Midbrain (tissue), 1 donor: ENCODE measurements around the gene GPD2.
A peak's percentile ranks its signal among the peaks of the same experiment; 100 is the strongest.
"Not testable (repeated sequence)": the region's sequence is repeated elsewhere in the genome, so short reads cannot be mapped to it uniquely, and the experiment has no call there.

Source experiments
- DNase-seq: peaks from one replicate; lab custom pipeline; 2025; lab: John Stamatoyannopoulos, UW

GPD2 gene

GRCh38 chr2:156476021-156476849, 40.1 kb downstream of the GPD2 start:
- peak; percentile 68 for DNase-seq

GRCh38 chr2:156476850-156477206, 40.6 kb downstream of the GPD2 start:
- DNase-seq, result no peak

GRCh38 chr2:156480376-156480775, 44.2 kb downstream of the GPD2 start:
- no peak for DNase-seq

- DNase-seq, result no peak
Observed at GRCh38 chr2:156481312-156481711, 45.1 kb downstream of the GPD2 start.

- DNase-seq, result no peak
Observed at GRCh38 chr2:156483741-156484173, 47.6 kb downstream of the GPD2 start.

- no peak for DNase-seq
Observed at GRCh38 chr2:156486147-156486546, 50.0 kb downstream of the GPD2 start.

GRCh38 chr2:156486614-156487013, 50.4 kb downstream of the GPD2 start:
- DNase-seq, result no peak

- DNase-seq, result no peak
Observed at GRCh38 chr2:156489195-156489594, 53.0 kb downstream of the GPD2 start.

- DNase-seq, result no peak
Observed at GRCh38 chr2:156489750-156490465, 53.7 kb downstream of the GPD2 start.

GRCh38 chr2:156490466-156490840, 54.3 kb downstream of the GPD2 start:
- no peak for DNase-seq

- DNase-seq, result no peak
Observed at GRCh38 chr2:156491176-156491575, 55.0 kb downstream of the GPD2 start.

- no peak for DNase-seq
Observed at GRCh38 chr2:156492979-156493378, 56.8 kb downstream of the GPD2 start.

- DNase-seq, result not testable (repeated sequence)
Observed at GRCh38 chr2:156495998-156496397, 59.8 kb downstream of the GPD2 start.

GRCh38 chr2:156505696-156506095, 69.5 kb downstream of the GPD2 start:
- DNase-seq, result no peak

GRCh38 chr2:156511122-156511521, 74.9 kb downstream of the GPD2 start:
- no peak for DNase-seq

GRCh38 chr2:156511803-156512202, 75.6 kb downstream of the GPD2 start:
- DNase-seq, result no peak

- DNase-seq, result no peak
Observed at GRCh38 chr2:156512451-156512850, 76.3 kb downstream of the GPD2 start.

GRCh38 chr2:156513219-156513618, 77.0 kb downstream of the GPD2 start:
- no peak for DNase-seq

GRCh38 chr2:156517419-156517818, 81.2 kb downstream of the GPD2 start:
- DNase-seq, result no peak

- no peak for DNase-seq
Observed at GRCh38 chr2:156518138-156518537, 82.0 kb downstream of the GPD2 start.

- DNase-seq, result no peak
Observed at GRCh38 chr2:156522864-156523440, 86.8 kb downstream of the GPD2 start.

- DNase-seq, result no peak
Observed at GRCh38 chr2:156526950-156527636, 90.9 kb downstream of the GPD2 start.
